ENCODE results near the gene OR51B6. TPM values are rescaled to one million over a fixed set of nuclear protein-coding genes. Genes with fewer than 3 reads are reported as not detected.
"Not testable (repeated sequence)": the region's sequence is repeated elsewhere in the genome, so short reads cannot be mapped to it uniquely, and the experiment has no call there.

OR51B6 gene
- polyA plus RNA-seq, 1 donor from 2014 or later = not detected

DNA sequence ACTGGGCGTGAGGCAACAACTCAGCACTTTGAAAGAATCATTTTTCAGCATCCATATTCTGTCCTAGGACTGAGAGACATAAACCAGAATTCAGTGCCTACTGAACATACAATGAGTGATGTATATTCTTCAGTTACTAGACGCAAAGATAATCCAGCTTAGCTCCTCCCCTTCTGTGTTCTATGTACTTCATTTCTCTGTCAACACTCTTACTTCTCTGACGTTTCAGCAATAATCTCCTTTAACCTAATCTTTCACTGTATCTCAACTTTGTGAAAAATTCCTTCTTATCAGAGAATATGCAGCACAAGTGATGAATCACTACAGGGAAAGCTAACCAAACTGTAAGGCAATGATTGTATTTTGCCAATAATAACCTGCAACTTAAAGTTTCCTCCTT lies 5.5 kb upstream of the OR51B6 start:
- Mint-ChIP-seq H3K36me3 (no peaks in the 10 kb centered on the region), H3K9me3 (no peaks in the 10 kb centered on the region), H3K27ac (no peak overlapping the region), H3K27me3 (peaks cover 1% of the 10 kb centered on the region), H3K4me3 (no peak overlapping the region), H3K4me1 (no peaks in the 10 kb centered on the region)

GRCh38 chr11:5348551-5349194 lies 2.6 kb upstream of the OR51B6 start:
- no peak overlapping the region for H3K4me3 Mint-ChIP-seq
- H3K27me3 Mint-ChIP-seq = peaks cover 3% of the 10 kb centered on the region
- peaks cover 0 to 2% (median 0%) of the 10 kb centered on the region in 3 donors for H3K4me1 Mint-ChIP-seq
- H3K36me3 Mint-ChIP-seq = no peaks in the 10 kb centered on the region
- no peak overlapping the region for H3K27ac Mint-ChIP-seq
- no peaks in the 10 kb centered on the region for H3K9me3 Mint-ChIP-seq

GRCh38 chr11:5349550-5349949 lies 1.8 kb upstream of the OR51B6 start:
- H3K36me3 Mint-ChIP-seq = no peaks in the 10 kb centered on the region
- H3K27me3 Mint-ChIP-seq = peaks cover 1% of the 10 kb centered on the region
- peaks cover 0 to 2% (median 0%) of the 10 kb centered on the region in 3 donors for H3K4me1 Mint-ChIP-seq
- H3K9me3 Mint-ChIP-seq = no peaks in the 10 kb centered on the region
- H3K27ac Mint-ChIP-seq = no peak overlapping the region
- no peak overlapping the region for H3K4me3 Mint-ChIP-seq

DNA sequence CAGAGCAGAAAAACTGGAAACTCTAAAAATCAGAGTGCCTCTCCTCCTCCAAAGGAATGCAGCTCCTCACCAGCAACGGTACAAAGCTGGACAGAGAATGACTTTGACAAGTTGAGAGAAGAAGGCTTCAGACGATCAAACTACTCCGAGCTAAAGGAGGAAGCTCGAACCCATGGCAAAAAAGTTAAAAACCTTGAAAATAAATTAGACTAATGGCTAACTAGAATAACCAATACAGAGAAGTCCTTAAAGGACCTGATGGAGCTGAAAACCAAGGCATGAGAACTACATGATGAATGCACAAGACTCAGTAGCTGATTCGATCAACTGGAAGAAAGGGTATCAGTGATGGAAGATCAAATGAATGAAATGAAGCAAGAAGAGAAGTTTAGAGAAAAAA lies 4.7 kb downstream of the OR51B6 start:
- not testable (repeated sequence) for H3K9me3 Mint-ChIP-seq, H3K4me3 Mint-ChIP-seq, H3K36me3 Mint-ChIP-seq, H3K4me1 Mint-ChIP-seq, H3K27me3 Mint-ChIP-seq, H3K27ac Mint-ChIP-seq

GRCh38 chr11:5362017-5362625 lies 10.8 kb downstream of the OR51B6 start:
- H3K4me1 Mint-ChIP-seq = no peaks in the 10 kb centered on the region
- no peaks in the 10 kb centered on the region for H3K9me3 Mint-ChIP-seq
- no peaks in the 10 kb centered on the region for H3K36me3 Mint-ChIP-seq
- no peak overlapping the region for H3K27ac Mint-ChIP-seq
- H3K4me3 Mint-ChIP-seq = no peak overlapping the region
- no peaks in the 10 kb centered on the region for H3K27me3 Mint-ChIP-seq

GRCh38 chr11:5363679-5364078 lies 12.4 kb downstream of the OR51B6 start:
- H3K36me3 Mint-ChIP-seq = no peaks in the 10 kb centered on the region
- no peak overlapping the region for H3K27ac Mint-ChIP-seq
- H3K4me1 Mint-ChIP-seq = no peaks in the 10 kb centered on the region
- H3K9me3 Mint-ChIP-seq = no peaks in the 10 kb centered on the region
- no peaks in the 10 kb centered on the region for H3K27me3 Mint-ChIP-seq
- no peak overlapping the region for H3K4me3 Mint-ChIP-seq

- Mint-ChIP-seq H3K36me3 (no peaks in the 10 kb centered on the region), H3K27me3 (no peaks in the 10 kb centered on the region), H3K27ac (no peak overlapping the region), H3K4me3 (no peak overlapping the region), H3K9me3 (no peaks in the 10 kb centered on the region), H3K4me1 (no peaks in the 10 kb centered on the region)
Observed at GRCh38 chr11:5364214-5364613, 12.9 kb downstream of the OR51B6 start.

DNA sequence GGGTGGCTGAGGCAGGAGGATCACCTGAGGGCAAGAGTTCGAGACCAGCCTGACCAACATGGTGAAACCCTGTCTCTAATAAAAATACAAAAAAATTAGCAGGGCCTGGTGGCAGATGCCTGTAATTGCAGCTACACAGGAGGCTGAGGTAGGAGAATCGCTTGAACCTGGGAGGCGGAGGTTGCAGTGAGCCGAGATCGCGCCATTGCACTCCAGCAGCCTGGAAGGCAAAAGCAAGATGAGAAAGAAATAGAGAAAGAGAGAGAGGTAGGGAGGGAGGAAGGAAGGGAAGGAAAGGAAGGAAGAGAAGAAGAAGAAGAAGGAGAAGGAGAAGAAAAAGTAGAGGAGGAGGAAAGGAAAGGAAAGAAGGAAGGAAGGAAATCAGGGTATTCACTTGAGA lies 15.1 kb downstream of the OR51B6 start:
- H3K4me3 Mint-ChIP-seq, H3K36me3 Mint-ChIP-seq, H3K27ac Mint-ChIP-seq, H3K27me3 Mint-ChIP-seq, H3K4me1 Mint-ChIP-seq, H3K9me3 Mint-ChIP-seq: not testable (repeated sequence)

DNA sequence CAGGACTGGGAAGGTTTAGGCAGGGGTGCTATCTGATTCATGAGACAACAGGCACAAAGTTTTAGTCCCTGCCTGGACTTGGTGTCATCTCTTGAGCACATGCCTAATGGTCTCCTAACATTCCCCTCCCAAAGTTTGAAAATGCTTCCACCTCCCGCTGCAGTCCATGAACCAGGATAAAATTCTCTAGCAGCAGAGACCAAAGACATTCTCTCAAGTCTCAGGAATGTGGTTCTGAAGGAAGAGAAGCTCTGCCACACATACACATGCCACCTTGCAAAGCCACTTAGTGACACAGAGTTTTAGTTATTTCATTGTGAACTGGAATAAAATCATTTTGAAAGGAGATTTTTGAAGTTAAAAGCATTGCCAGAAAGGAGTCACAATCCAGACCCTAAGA lies 15.5 kb downstream of the OR51B6 start:
- no peaks in the 10 kb centered on the region for H3K9me3 Mint-ChIP-seq
- no peaks in the 10 kb centered on the region for H3K27me3 Mint-ChIP-seq
- H3K27ac Mint-ChIP-seq = no peak overlapping the region
- H3K36me3 Mint-ChIP-seq = no peaks in the 10 kb centered on the region
- no peak overlapping the region for H3K4me3 Mint-ChIP-seq
- no peaks in the 10 kb centered on the region for H3K4me1 Mint-ChIP-seq

- H3K4me3 Mint-ChIP-seq = no peak overlapping the region
Observed at GRCh38 chr11:5367448-5368074, 16.3 kb downstream of the OR51B6 start.

GRCh38 chr11:5368502-5369043 lies 17.3 kb downstream of the OR51B6 start:
- Mint-ChIP-seq H3K4me1 (no peaks in the 10 kb centered on the region), H3K9me3 (no peaks in the 10 kb centered on the region), H3K4me3 (no peak overlapping the region), H3K27ac (no peak overlapping the region), H3K27me3 (no peaks in the 10 kb centered on the region), H3K36me3 (no peaks in the 10 kb centered on the region)

More at GRCh38 chr11:5367448-5368074, 16.3 kb downstream of the OR51B6 start:
- Mint-ChIP-seq H3K9me3 (no peaks in the 10 kb centered on the region), H3K4me1 (no peaks in the 10 kb centered on the region), H3K27ac (no peak overlapping the region), H3K36me3 (no peaks in the 10 kb centered on the region), H3K27me3 (no peaks in the 10 kb centered on the region)

DNA sequence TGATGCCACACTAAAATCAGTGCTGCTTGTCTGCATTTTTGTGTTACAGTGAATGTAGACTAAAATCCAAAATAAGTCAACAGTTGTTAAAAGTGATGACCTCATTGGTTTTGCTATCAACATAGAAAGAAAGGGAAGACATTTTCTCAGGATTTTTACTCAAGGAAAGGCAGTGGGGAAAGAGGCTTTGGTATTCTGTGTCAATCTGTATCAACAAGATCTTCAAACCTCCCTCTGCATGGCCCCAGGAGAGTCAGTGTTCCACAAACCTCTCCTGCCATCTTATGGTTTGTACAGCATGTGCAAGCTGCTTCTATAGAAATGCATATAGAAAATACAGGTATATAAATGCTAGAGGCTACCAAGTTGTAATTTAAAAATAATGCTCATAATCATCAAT lies 18.5 kb downstream of the OR51B6 start:
- H3K9me3 Mint-ChIP-seq = no peaks in the 10 kb centered on the region
- no peaks in the 10 kb centered on the region for H3K36me3 Mint-ChIP-seq
- no peak overlapping the region for H3K27ac Mint-ChIP-seq
- H3K4me3 Mint-ChIP-seq = no peak overlapping the region
- no peaks in the 10 kb centered on the region for H3K27me3 Mint-ChIP-seq
- no peaks in the 10 kb centered on the region for H3K4me1 Mint-ChIP-seq

GRCh38 chr11:5380740-5381342 lies 29.5 kb downstream of the OR51B6 start:
- H3K27me3 Mint-ChIP-seq = peaks cover 2% of the 10 kb centered on the region
- no peaks in the 10 kb centered on the region for H3K9me3 Mint-ChIP-seq
- no peaks in the 10 kb centered on the region for H3K4me1 Mint-ChIP-seq
- no peaks in the 10 kb centered on the region for H3K36me3 Mint-ChIP-seq
- H3K4me3 Mint-ChIP-seq = no peak overlapping the region
- H3K27ac Mint-ChIP-seq = no peak overlapping the region

GRCh38 chr11:5383576-5383975 lies 32.3 kb downstream of the OR51B6 start, which contains the start of gene OR51M1:
Gene OR51M1 (plus strand): TSS chr11:5383812. CDS start chr11:5389399, 5,587 bp downstream.
- no peak within 1 kb of the TSS for H3K4me3 Mint-ChIP-seq
- peaks cover 2% of the 10 kb centered on the region for H3K27me3 Mint-ChIP-seq
- no peaks in the 10 kb centered on the region for H3K36me3 Mint-ChIP-seq
- H3K9me3 Mint-ChIP-seq = no peaks in the 10 kb centered on the region
- no peaks in the 10 kb centered on the region for H3K4me1 Mint-ChIP-seq
- H3K27ac Mint-ChIP-seq = peak within 1 kb of the TSS in 1 of 3 donors; percentile 18

GRCh38 chr11:5384335-5384734 lies 33.0 kb downstream of the OR51B6 start:
- H3K4me3 Mint-ChIP-seq = no peak overlapping the region
- H3K27me3 Mint-ChIP-seq = peaks cover 2% of the 10 kb centered on the region
- no peaks in the 10 kb centered on the region for H3K9me3 Mint-ChIP-seq
- H3K27ac Mint-ChIP-seq = peak overlapping the region in 1 of 3 donors; percentile 18
- no peaks in the 10 kb centered on the region for H3K4me1 Mint-ChIP-seq
- H3K36me3 Mint-ChIP-seq = no peaks in the 10 kb centered on the region
